ENCODE data around the gene GPR162.

GPR162 gene

GRCh38 chr12:6824085-6824775 lies 2.6 kb downstream of the GPR162 start:
- no peak for DNase-seq

GRCh38 chr12:6824901-6825381 lies 3.3 kb downstream of the GPR162 start:
- DNase-seq: no peak

GRCh38 chr12:6825398-6826124 lies 3.9 kb downstream of the GPR162 start:
- peak; percentile 77 for DNase-seq

GRCh38 chr12:6826125-6826733 lies 4.6 kb downstream of the GPR162 start:
- no peak for DNase-seq

- DNase-seq: no peak
Observed at GRCh38 chr12:6826734-6827436, 5.3 kb downstream of the GPR162 start.

GRCh38 chr12:6827437-6827911 lies 5.9 kb downstream of the GPR162 start:
- DNase-seq: peak; percentile 42

- DNase-seq: no peak
Observed at GRCh38 chr12:6827982-6828780, 6.6 kb downstream of the GPR162 start, which contains the start of gene P3H3. Gene P3H3 (plus strand): TSS chr12:6828407. CDS start chr12:6828441, 34 bp downstream.

GRCh38 chr12:6828781-6829535 lies 7.3 kb downstream of the GPR162 start:
- DNase-seq: peak; percentile 36

- DNase-seq: no peak
Observed at GRCh38 chr12:6829536-6830220, 8.1 kb downstream of the GPR162 start.

- DNase-seq: no peak
Observed at GRCh38 chr12:6830286-6830890, 8.8 kb downstream of the GPR162 start.

- DNase-seq: no peak
Observed at GRCh38 chr12:6830999-6831398, 9.4 kb downstream of the GPR162 start.

GRCh38 chr12:6831450-6831995 lies 9.9 kb downstream of the GPR162 start:
- DNase-seq: no peak

GRCh38 chr12:6832125-6832524 lies 10.5 kb downstream of the GPR162 start:
- DNase-seq: no peak

GRCh38 chr12:6833189-6833890 lies 11.7 kb downstream of the GPR162 start:
- no peak for DNase-seq

GRCh38 chr12:6834254-6834653 lies 12.6 kb downstream of the GPR162 start:
- DNase-seq: no peak

- no peak for DNase-seq
Observed at GRCh38 chr12:6834873-6835272, 13.3 kb downstream of the GPR162 start.

- no peak for DNase-seq
Observed at GRCh38 chr12:6836851-6837250, 15.2 kb downstream of the GPR162 start.

- no peak for DNase-seq
Observed at GRCh38 chr12:6837370-6838060, 15.9 kb downstream of the GPR162 start.

GRCh38 chr12:6838854-6839253 lies 17.2 kb downstream of the GPR162 start:
- no peak for DNase-seq
